GM12878 (cell line): ENCODE results near the gene NR3C1. TPM values are rescaled to one million over a fixed set of nuclear protein-coding genes. Genes with fewer than 3 reads are reported as not detected.
A peak's percentile ranks its signal among the peaks of the same experiment; 100 is the strongest.

Experiments used
- ATAC-seq: fragments of 200-7000 bp; cut with Tn5 transposase; 3 replicates; pipeline ENCODE4 v1.9.1; 2020; ENCODE audit warnings: mild to moderate bottlenecking, moderate library complexity
- BruUV-seq: library from RNA; stranded (reverse); fragments of 400-500 nt; replicated peaks from 2 replicates; lab custom pipeline; 2021; lab: Mats Ljungman, UMichigan
- CTCF ChIA-PET: fragments of 300-600 bp; sonication (Branson Sonifier 250); formaldehyde crosslinking; extraction: SDS; loops from one replicate; lab custom pipeline; 2021; ENCODE audit warnings: inconsistent platforms; lab: Yijun Ruan, JAX
- POLR2A ChIA-PET: fragments of 350-600 bp; formaldehyde crosslinking; extraction: SDS; loops from one replicate; lab custom pipeline; 2021; ENCODE audit warnings: inconsistent platforms; lab: Charles Lee
- RAD21 ChIA-PET: fragments of 300-600 bp; sonication (Branson Sonifier 250); formaldehyde crosslinking; loops from one replicate; lab custom pipeline; 2023; ENCODE audit warnings: antibody characterized with exemption; ENCODE audit not compliant: unreplicated experiment; lab: Charles Lee
- SMC1A ChIA-PET: fragments of 300-600 bp; sonication (Branson Sonifier 250); formaldehyde crosslinking; loops from one replicate; lab custom pipeline; 2023; ENCODE audit not compliant: unreplicated experiment, uncharacterized antibody; lab: Charles Lee
- DNase-seq: peaks from one replicate; pipeline ENCODE4 v3.0.0-alpha.2; 2011; ENCODE audit warnings: low read depth, low spot score
- FAIRE-seq: peaks from 3 replicates; lab custom pipeline; 2011; peaks lifted over from hg19 to GRCh38; lab: Jason Lieb, UNC
- H2AFZ ChIP-seq: 2 replicates; pipeline ENCODE4 v1.6.0; 2011; ENCODE audit warnings: low read depth, low read length, control low read depth; ENCODE audit not compliant: control insufficient read depth
- H3K27ac ChIP-seq: 2 replicates; pipeline ENCODE4 v1.5.1; 2011; ENCODE audit warnings: control low read depth; ENCODE audit not compliant: control insufficient read depth, insufficient read depth
- H3K27me3 ChIP-seq, 2 experiments: replicated peaks in 1 of 2; 2 replicates each; pipeline versions ENCODE4 v1.6.0 to v1.6.1; 2011; ENCODE audit warnings: low read length in 1 of 2; ENCODE audit not compliant: control insufficient read depth in 2 of 2, insufficient read depth in 2 of 2
- H3K36me3 ChIP-seq, 2 experiments: 2 replicates each; pipeline ENCODE4 v1.5.1; 2011; ENCODE audit warnings: low read length in 1 of 2; ENCODE audit not compliant: control insufficient read depth in 2 of 2, insufficient read depth in 2 of 2
- H3K4me1 ChIP-seq: 2 replicates; pipeline ENCODE4 v1.6.1; 2011; ENCODE audit warnings: mild to moderate bottlenecking, low read length, moderate library complexity, mixed read lengths; ENCODE audit not compliant: control insufficient read depth, insufficient read depth
- H3K4me2 ChIP-seq: 2 replicates; pipeline ENCODE4 v1.6.0; 2011; ENCODE audit warnings: control low read depth; ENCODE audit not compliant: control insufficient read depth, insufficient read depth
- H3K4me3 ChIP-seq: fragments of 200-600 bp; sonication (generic); 2 replicates; pipeline ENCODE4 v1.5.1; 2016
- H3K79me2 ChIP-seq: 2 replicates; pipeline ENCODE4 v1.6.0; 2011; ENCODE audit warnings: low read length; ENCODE audit not compliant: control insufficient read depth, insufficient read depth
- H3K9ac ChIP-seq: 2 replicates; pipeline ENCODE4 v1.8.0; 2011; ENCODE audit warnings: low read length, control low read depth, mixed read lengths; ENCODE audit not compliant: control insufficient read depth, insufficient read depth
- H3K9me3 ChIP-seq: replicated peaks from 3 replicates; pipeline ENCODE4 v1.5.1; 2011; ENCODE audit warnings: mild to moderate bottlenecking, low read length; ENCODE audit not compliant: control insufficient read depth, insufficient read depth
- H4K20me1 ChIP-seq: 2 replicates; pipeline ENCODE4 v1.6.0; 2011; ENCODE audit not compliant: control insufficient read depth, insufficient read depth
- ASH2L ChIP-seq: fragments of 300-600, 200-600 bp; sonication (generic); IDR thresholded peaks from 2 replicates; pipeline ENCODE4 v1.6.1; 2017; ENCODE audit warnings: low read depth, mild to moderate bottlenecking, borderline replicate concordance
- ATF3 ChIP-seq: IDR thresholded peaks from 2 replicates; pipeline ENCODE4 v1.6.1; 2011; ENCODE audit warnings: low read depth, mild to moderate bottlenecking, low read length, moderate library complexity, borderline replicate concordance; ENCODE audit errors: extremely low read depth
- CHD1 ChIP-seq: IDR thresholded peaks from 2 replicates; pipeline ENCODE4 v1.6.1; 2012; ENCODE audit warnings: low read depth, low read length, improper control_type of control experiment
- FOXK2 ChIP-seq: fragments of 450-650 bp; IDR thresholded peaks from 2 replicates; pipeline ENCODE4 v1.6.1; 2017; ENCODE audit warnings: mild to moderate bottlenecking, moderate library complexity
- JUNB ChIP-seq: IDR thresholded peaks from 2 replicates; pipeline ENCODE4 v1.6.1; 2016; ENCODE audit warnings: antibody characterized with exemption, mild to moderate bottlenecking
- KLF5 ChIP-seq: fragments of 450-650 bp; IDR thresholded peaks from 2 replicates; pipeline ENCODE4 v1.6.1; 2014; ENCODE audit warnings: mild to moderate bottlenecking; ENCODE audit not compliant: partially characterized antibody
- MYC ChIP-seq: IDR thresholded peaks from 2 replicates; pipeline ENCODE4 v1.6.1; 2011; ENCODE audit warnings: mild to moderate bottlenecking, low read length, moderate library complexity, inconsistent platforms; ENCODE audit not compliant: insufficient read depth, insufficient replicate concordance, insufficient read length, severe bottlenecking
- NBN ChIP-seq: fragments of 450-650 bp; IDR thresholded peaks from 2 replicates; pipeline ENCODE4 v1.6.1; 2016
- NKRF ChIP-seq: fragments of 450-650 bp; conservative IDR thresholded peaks from 2 replicates; pipeline ENCODE4 v1.6.1; 2017; ENCODE audit warnings: mild to moderate bottlenecking, moderate library complexity
- PBX3 ChIP-seq: IDR thresholded peaks from 2 replicates; pipeline ENCODE4 v1.6.1; 2011; ENCODE audit warnings: mild to moderate bottlenecking, low read depth, low read length, moderate library complexity; ENCODE audit not compliant: insufficient replicate concordance
- RB1 ChIP-seq: fragments of 450-650 bp; formaldehyde crosslinking; IDR thresholded peaks from 2 replicates; pipeline ENCODE4 v1.6.1; 2017; ENCODE audit warnings: mild to moderate bottlenecking, borderline replicate concordance
- STAT1 ChIP-seq: fragments of 450-650 bp; conservative IDR thresholded peaks from 2 replicates; pipeline ENCODE4 v1.6.1; 2014; ENCODE audit warnings: antibody characterized with exemption, mild to moderate bottlenecking
- WRNIP1 ChIP-seq: IDR thresholded peaks from 2 replicates; pipeline ENCODE4 v1.6.1; 2011; ENCODE audit warnings: low read depth, low read length, improper control_type of control experiment, borderline replicate concordance
- ZBTB33 ChIP-seq: fragments of 450-650 bp; IDR thresholded peaks from 2 replicates; pipeline ENCODE4 v1.6.1; 2017; ENCODE audit warnings: mild to moderate bottlenecking
- ZNF207 ChIP-seq: fragments of 450-650 bp; IDR thresholded peaks from 2 replicates; pipeline ENCODE4 v1.6.1; 2014; ENCODE audit warnings: antibody characterized with exemption, mild to moderate bottlenecking, borderline replicate concordance
- WGBS: methylation state at CpG from one replicate; pipeline ENCODE4 v1.1.6; 2016; ENCODE audit warnings: low lambda C conversion rate; ENCODE audit not compliant: insufficient replicate concordance, insufficient coverage; ENCODE audit errors: missing lambda C conversion rate; 5-methylcytosine and 5-hydroxymethylcytosine counted together
- in situ Hi-C: fragments of 300-500 bp; cut with MboI; formaldehyde crosslinking; loops from 9 replicates; pipeline ENCODE4 v1.14.3; 2018; ENCODE audit warnings: mixed read lengths
- intact Hi-C: fragments of 100-400 bp; cut with micrococcal nuclease; formaldehyde crosslinking; loops from one replicate; pipeline ENCODE4 v1.14.2; 2022; ENCODE audit not compliant: unreplicated experiment
- polyA plus RNA-seq, 11 experiments: library from polyadenylated mRNA; depleted of rRNA in 4 of 11; unstranded in 6 of 11; stranded (reverse) in 5 of 11; fragments of >200 nt; fragmentation: Nextera tagmentation in 4 of 11; fragmentation: Illumina TruSeq in 1 of 11; extraction: Ambion mirVana in 4 of 11; extraction: Trizol in 1 of 11; gene quantifications; 1 replicate in 1 of 11; 2 replicates in 10 of 11; pipeline versions ENCODE4 v1.2.1 to v1.2.3, GENCODE V29; 2011 to 2016; ENCODE audit warnings: inconsistent platforms in 2 of 11, missing spikeins in 2 of 11, low read depth in 1 of 11
- total RNA-seq, 4 experiments: library from RNA; depleted of rRNA in 3 of 4; stranded (reverse); fragments of >200 nt in 3 of 4; fragmentation: Illumina TruSeq in 1 of 4; extraction: Trizol in 1 of 4; gene quantifications; 2 replicates each; pipeline versions ENCODE4 v1.2.1 to v1.2.3, GENCODE V29; 2013 to 2021

The NR3C1 gene
- total and polyA plus RNA-seq, 10 of the 15 experiments (the other 5 are each of a cell fraction or from before 2014, with no cell fraction given): 49.7 to 141 (median 109) TPM

- TF ChIP-seq MYC: no peak
- TF ChIP-seq WRNIP1: no peak
- TF ChIP-seq ATF3: no peak
- TF ChIP-seq ZBTB33: no peak
- TF ChIP-seq FOXK2: no peak
Measured at GRCh38 chr5:143404416-143405062, 1.1 kb upstream of the NR3C1 start (continued).

GRCh38 chr5:143403334-143403592 lies 223 bp downstream of the NR3C1 start:
- Histone ChIP-seq H3K9me3 (no peaks in the 10 kb centered on the region; the same call in 1 of the 3 replicates), H2AFZ (peak overlapping the region; percentile 68), H3K36me3 (peaks cover 0 to 12% of the 10 kb centered on the region in 2 experiments; a peak in 3 of 4 replicates), H3K27me3 (no peaks in the 10 kb centered on the region), H3K4me2 (peak overlapping the region; percentile 32; the same call in 1 of the 2 replicates), H3K79me2 (peaks cover 73% of the 10 kb centered on the region), H3K27ac (peak overlapping the region; percentile 93), H4K20me1 (no peaks in the 10 kb centered on the region; the same call in 1 of the 2 replicates), H3K9ac (peak overlapping the region; percentile 92), H3K4me1 (no peaks in the 10 kb centered on the region), H3K4me3 (peak overlapping the region; percentile 83)
- 0% methylated on average over 26 of the region's 27 CpGs for WGBS
- in situ Hi-C loops (loop anchor here (5.0 to 10.0 kb wide), 2 partner anchors 181 to 378 kb away; no protein-coding TSS in a partner anchor), intact Hi-C loops (loop anchor here (2.0 to 10.0 kb wide), 8 partner anchors 171 to 784 kb away; no protein-coding TSS in a partner anchor)
- ChIA-PET POLR2A (interaction anchor here (0.7 to 3.0 kb wide), 7 partner anchors 9 to 185 kb away, joined by 3 to 28 read pairs (median 7); no protein-coding TSS in a partner anchor), CTCF (interaction anchor here (0.7 to 2.9 kb wide), 14 partner anchors 10 to 422 kb away, joined by 3 to 34 read pairs (median 5); no protein-coding TSS in a partner anchor), RAD21 (interaction anchor here (0.7 to 3.0 kb wide), 27 partner anchors 10 to 790 kb away, joined by 3 to 78 read pairs (median 7); no protein-coding TSS in a partner anchor), SMC1A (interaction anchor here (0.7 to 3.0 kb wide), 14 partner anchors 9 to 785 kb away, joined by 3 to 20 read pairs (median 5); no protein-coding TSS in a partner anchor)
- DNase-seq (no peak), FAIRE-seq (no peak), ATAC-seq (peak; percentile 0)
- 0 out of 2 replicates have a peak, but pooled peaks have one; percentile 61 for TF ChIP-seq STAT1
- peak; percentile 62; the same call in 1 of the 2 replicates for TF ChIP-seq ZNF207
- peak; percentile 27; the same call in 1 of the 2 replicates for TF ChIP-seq ASH2L
- TF ChIP-seq KLF5: peak; percentile 35
- peak; percentile 91; the same call in 1 of the 2 replicates for TF ChIP-seq NKRF
- TF ChIP-seq PBX3: no peak
- TF ChIP-seq RB1: 0 out of 2 replicates have a peak, but pooled peaks have one; percentile 25
- 0 out of 2 replicates have a peak, but pooled peaks have one; percentile 80 for TF ChIP-seq CHD1
- no peak for TF ChIP-seq NBN
- TF ChIP-seq JUNB: no peak
- no TSS peak for BruUV-seq
